HepG2 (cell line): ENCODE results near the gene HDLBP. TPM values are rescaled to one million over a fixed set of nuclear protein-coding genes. Genes with fewer than 3 reads are reported as not detected.
A peak's percentile ranks its signal among the peaks of the same experiment; 100 is the strongest.

Source experiments
- MZF1 ChIP-seq: sonication (generic); formaldehyde crosslinking; IDR thresholded peaks from 2 replicates; pipeline ENCODE4 v1.8.1; 2023; ENCODE audit warnings: mild to moderate bottlenecking, missing genetic modification reagents, borderline replicate concordance
- SYNCRIP ChIP-seq: fragments of 200-400 bp; formaldehyde crosslinking; IDR thresholded peaks from 2 replicates; pipeline ENCODE4 v1.6.1; 2018; ENCODE audit warnings: mild to moderate bottlenecking, low read depth, low read length; ENCODE audit not compliant: insufficient read depth
- ZFX ChIP-seq: sonication (generic); formaldehyde crosslinking; IDR thresholded peaks from 2 replicates; pipeline ENCODE4 v1.4.0; 2020; ENCODE audit warnings: mild to moderate bottlenecking, low read depth, missing genetic modification reagents, moderate library complexity
- ZNF180 ChIP-seq: sonication (generic); formaldehyde crosslinking; IDR thresholded peaks from 2 replicates; pipeline ENCODE4 v1.4.0; 2020; ENCODE audit warnings: low read depth, missing genetic modification reagents, borderline replicate concordance
- ZNF674 ChIP-seq: sonication (generic); formaldehyde crosslinking; IDR thresholded peaks from 2 replicates; pipeline ENCODE4 v1.5.0; 2020; ENCODE audit warnings: low read depth, mild to moderate bottlenecking, missing genetic modification reagents
- ZNF768 ChIP-seq: sonication (generic); formaldehyde crosslinking; IDR thresholded peaks from 2 replicates; pipeline ENCODE4 v1.4.0; 2020; ENCODE audit warnings: missing genetic modification reagents
- polyA plus RNA-seq, 8 experiments: library from polyadenylated mRNA; depleted of rRNA in 3 of 8; stranded (reverse) in 7 of 8; unstranded in 1 of 8; fragments of >200 nt; fragmentation: Illumina TruSeq in 4 of 8; extraction: Trizol in 4 of 8; gene quantifications; 2 replicates each; pipeline versions ENCODE4 v1.2.1 to v1.2.3, GENCODE V29; 2011 to 2016; ENCODE audit warnings: low read depth in 4 of 8, missing spikeins in 1 of 8, mixed read lengths in 1 of 8; ENCODE audit not compliant: insufficient read depth in 1 of 8
- total RNA-seq, 5 experiments: library from RNA; depleted of rRNA; stranded (reverse); fragments of >200 nt; fragmentation: Illumina TruSeq; extraction: Trizol; gene quantifications; 2 replicates each; pipeline ENCODE4 v1.2.3, GENCODE V29; 2016; ENCODE audit warnings: low read depth in 1 of 5
- TF ChIP-seq, protein P1 (sequence below): IDR thresholded peaks from 2 replicates; pipeline ENCODE4 v1.6.1; 2016; ENCODE audit warnings: mild to moderate bottlenecking
- TF ChIP-seq, protein P2 (sequence below): sonication (generic); formaldehyde crosslinking; IDR thresholded peaks from 2 replicates; pipeline ENCODE4 v1.4.0; 2020; ENCODE audit warnings: missing genetic modification reagents, borderline replicate concordance
- TF ChIP-seq, protein P3 (sequence below): sonication (generic); formaldehyde crosslinking; IDR thresholded peaks from 2 replicates; pipeline ENCODE4 v1.5.0; 2020; ENCODE audit warnings: mild to moderate bottlenecking, low read depth, missing genetic modification reagents, borderline replicate concordance
- TF ChIP-seq, protein P4 (sequence below): sonication (generic); formaldehyde crosslinking; IDR thresholded peaks from 2 replicates; pipeline ENCODE4 v1.4.0; 2020; ENCODE audit warnings: missing genetic modification reagents, borderline replicate concordance
- TF ChIP-seq, protein P5 (sequence below): sonication (generic); formaldehyde crosslinking; conservative IDR thresholded peaks from 2 replicates; pipeline ENCODE4 v1.8.0; 2022; ENCODE audit warnings: mild to moderate bottlenecking, moderate library complexity, missing genetic modification reagents
- TF ChIP-seq, protein P6 (sequence below): sonication (generic); formaldehyde crosslinking; IDR thresholded peaks from 2 replicates; pipeline ENCODE4 v1.9.0; 2022; ENCODE audit warnings: missing genetic modification reagents, mild to moderate bottlenecking, borderline replicate concordance
- TF ChIP-seq, protein P7 (sequence below): sonication (generic); formaldehyde crosslinking; conservative IDR thresholded peaks from 2 replicates; pipeline ENCODE4 v1.4.0; 2020; ENCODE audit warnings: missing genetic modification reagents

HDLBP gene
- total and polyA plus RNA-seq, 2 of the 13 experiments (the other 11 are each of a cell fraction or from before 2014, with no cell fraction given), result 464 to 707 TPM

DNA sequence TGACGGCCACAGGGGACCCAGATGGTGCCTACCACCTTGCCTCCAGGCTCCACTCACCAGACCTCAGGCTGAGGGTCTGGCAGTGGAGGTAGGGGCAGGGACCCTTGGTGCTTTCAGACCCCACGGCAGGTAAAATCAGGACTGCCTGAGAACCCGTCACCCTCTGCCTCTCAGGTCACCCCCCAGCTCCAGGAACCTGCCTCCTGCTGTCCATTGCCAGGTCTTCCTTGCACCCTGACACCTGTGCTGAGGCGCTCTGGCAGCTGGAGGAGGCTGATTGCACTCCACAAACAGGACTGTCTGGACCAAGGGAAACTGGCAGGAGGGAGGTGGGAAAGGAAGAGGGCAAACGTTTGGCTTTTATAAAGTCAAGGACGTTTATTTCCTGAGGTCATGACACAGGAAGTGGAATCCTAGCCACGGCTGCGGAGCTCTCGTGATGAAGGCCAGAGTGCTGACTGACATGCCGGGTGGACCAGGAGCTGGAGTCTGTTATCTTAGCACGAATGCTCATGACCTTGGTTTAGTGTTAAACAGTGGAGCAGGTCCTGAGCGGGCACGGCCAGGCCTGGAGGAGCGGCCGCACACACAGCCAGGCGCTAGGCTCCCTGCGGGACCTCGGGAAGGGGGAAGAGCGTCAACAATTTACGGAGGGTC lies 86.5 kb downstream of the HDLBP start (continued):
- TF ChIP-seq ZFX (CRISPR knock-in tag) (no peak; the same call in 1 of the 2 replicates), ZNF674 (CRISPR knock-in tag) (no peak), ZNF768 (CRISPR knock-in tag) (no peak; the same call in 1 of the 2 replicates), SYNCRIP (no peak), ZNF180 (CRISPR knock-in tag) (no peak), MZF1 (CRISPR knock-in tag) (no peak)
- TF ChIP-seq, protein P1, sequence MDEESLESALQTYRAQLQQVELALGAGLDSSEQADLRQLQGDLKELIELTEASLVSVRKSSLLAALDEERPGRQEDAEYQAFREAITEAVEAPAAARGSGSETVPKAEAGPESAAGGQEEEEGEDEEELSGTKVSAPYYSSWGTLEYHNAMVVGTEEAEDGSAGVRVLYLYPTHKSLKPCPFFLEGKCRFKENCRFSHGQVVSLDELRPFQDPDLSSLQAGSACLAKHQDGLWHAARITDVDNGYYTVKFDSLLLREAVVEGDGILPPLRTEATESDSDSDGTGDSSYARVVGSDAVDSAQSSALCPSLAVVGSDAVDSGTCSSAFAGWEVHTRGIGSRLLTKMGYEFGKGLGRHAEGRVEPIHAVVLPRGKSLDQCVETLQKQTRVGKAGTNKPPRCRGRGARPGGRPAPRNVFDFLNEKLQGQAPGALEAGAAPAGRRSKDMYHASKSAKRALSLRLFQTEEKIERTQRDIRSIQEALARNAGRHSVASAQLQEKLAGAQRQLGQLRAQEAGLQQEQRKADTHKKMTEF (CRISPR knock-in tag), result no peak
- TF ChIP-seq, protein P2, sequence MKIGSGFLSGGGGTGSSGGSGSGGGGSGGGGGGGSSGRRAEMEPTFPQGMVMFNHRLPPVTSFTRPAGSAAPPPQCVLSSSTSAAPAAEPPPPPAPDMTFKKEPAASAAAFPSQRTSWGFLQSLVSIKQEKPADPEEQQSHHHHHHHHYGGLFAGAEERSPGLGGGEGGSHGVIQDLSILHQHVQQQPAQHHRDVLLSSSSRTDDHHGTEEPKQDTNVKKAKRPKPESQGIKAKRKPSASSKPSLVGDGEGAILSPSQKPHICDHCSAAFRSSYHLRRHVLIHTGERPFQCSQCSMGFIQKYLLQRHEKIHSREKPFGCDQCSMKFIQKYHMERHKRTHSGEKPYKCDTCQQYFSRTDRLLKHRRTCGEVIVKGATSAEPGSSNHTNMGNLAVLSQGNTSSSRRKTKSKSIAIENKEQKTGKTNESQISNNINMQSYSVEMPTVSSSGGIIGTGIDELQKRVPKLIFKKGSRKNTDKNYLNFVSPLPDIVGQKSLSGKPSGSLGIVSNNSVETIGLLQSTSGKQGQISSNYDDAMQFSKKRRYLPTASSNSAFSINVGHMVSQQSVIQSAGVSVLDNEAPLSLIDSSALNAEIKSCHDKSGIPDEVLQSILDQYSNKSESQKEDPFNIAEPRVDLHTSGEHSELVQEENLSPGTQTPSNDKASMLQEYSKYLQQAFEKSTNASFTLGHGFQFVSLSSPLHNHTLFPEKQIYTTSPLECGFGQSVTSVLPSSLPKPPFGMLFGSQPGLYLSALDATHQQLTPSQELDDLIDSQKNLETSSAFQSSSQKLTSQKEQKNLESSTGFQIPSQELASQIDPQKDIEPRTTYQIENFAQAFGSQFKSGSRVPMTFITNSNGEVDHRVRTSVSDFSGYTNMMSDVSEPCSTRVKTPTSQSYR (CRISPR knock-in tag), result 0 out of 2 replicates have a peak, but pooled peaks have one; percentile 17
- TF ChIP-seq, protein P3, sequence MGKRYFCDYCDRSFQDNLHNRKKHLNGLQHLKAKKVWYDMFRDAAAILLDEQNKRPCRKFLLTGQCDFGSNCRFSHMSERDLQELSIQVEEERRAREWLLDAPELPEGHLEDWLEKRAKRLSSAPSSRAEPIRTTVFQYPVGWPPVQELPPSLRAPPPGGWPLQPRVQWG, result no peak
- TF ChIP-seq, protein P4, sequence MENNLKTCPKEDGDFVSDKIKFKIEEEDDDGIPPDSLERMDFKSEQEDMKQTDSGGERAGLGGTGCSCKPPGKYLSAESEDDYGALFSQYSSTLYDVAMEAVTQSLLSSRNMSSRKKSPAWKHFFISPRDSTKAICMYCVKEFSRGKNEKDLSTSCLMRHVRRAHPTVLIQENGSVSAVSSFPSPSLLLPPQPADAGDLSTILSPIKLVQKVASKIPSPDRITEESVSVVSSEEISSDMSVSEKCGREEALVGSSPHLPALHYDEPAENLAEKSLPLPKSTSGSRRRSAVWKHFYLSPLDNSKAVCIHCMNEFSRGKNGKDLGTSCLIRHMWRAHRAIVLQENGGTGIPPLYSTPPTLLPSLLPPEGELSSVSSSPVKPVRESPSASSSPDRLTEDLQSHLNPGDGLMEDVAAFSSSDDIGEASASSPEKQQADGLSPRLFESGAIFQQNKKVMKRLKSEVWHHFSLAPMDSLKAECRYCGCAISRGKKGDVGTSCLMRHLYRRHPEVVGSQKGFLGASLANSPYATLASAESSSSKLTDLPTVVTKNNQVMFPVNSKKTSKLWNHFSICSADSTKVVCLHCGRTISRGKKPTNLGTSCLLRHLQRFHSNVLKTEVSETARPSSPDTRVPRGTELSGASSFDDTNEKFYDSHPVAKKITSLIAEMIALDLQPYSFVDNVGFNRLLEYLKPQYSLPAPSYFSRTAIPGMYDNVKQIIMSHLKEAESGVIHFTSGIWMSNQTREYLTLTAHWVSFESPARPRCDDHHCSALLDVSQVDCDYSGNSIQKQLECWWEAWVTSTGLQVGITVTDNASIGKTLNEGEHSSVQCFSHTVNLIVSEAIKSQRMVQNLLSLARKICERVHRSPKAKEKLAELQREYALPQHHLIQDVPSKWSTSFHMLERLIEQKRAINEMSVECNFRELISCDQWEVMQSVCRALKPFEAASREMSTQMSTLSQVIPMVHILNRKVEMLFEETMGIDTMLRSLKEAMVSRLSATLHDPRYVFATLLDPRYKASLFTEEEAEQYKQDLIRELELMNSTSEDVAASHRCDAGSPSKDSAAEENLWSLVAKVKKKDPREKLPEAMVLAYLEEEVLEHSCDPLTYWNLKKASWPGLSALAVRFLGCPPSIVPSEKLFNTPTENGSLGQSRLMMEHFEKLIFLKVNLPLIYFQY (CRISPR knock-in tag), result no peak
- TF ChIP-seq, protein P5, sequence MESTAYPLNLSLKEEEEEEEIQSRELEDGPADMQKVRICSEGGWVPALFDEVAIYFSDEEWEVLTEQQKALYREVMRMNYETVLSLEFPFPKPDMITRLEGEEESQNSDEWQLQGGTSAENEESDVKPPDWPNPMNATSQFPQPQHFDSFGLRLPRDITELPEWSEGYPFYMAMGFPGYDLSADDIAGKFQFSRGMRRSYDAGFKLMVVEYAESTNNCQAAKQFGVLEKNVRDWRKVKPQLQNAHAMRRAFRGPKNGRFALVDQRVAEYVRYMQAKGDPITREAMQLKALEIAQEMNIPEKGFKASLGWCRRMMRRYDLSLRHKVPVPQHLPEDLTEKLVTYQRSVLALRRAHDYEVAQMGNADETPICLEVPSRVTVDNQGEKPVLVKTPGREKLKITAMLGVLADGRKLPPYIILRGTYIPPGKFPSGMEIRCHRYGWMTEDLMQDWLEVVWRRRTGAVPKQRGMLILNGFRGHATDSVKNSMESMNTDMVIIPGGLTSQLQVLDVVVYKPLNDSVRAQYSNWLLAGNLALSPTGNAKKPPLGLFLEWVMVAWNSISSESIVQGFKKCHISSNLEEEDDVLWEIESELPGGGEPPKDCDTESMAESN (CRISPR knock-in tag), result no peak
- TF ChIP-seq, protein P6, sequence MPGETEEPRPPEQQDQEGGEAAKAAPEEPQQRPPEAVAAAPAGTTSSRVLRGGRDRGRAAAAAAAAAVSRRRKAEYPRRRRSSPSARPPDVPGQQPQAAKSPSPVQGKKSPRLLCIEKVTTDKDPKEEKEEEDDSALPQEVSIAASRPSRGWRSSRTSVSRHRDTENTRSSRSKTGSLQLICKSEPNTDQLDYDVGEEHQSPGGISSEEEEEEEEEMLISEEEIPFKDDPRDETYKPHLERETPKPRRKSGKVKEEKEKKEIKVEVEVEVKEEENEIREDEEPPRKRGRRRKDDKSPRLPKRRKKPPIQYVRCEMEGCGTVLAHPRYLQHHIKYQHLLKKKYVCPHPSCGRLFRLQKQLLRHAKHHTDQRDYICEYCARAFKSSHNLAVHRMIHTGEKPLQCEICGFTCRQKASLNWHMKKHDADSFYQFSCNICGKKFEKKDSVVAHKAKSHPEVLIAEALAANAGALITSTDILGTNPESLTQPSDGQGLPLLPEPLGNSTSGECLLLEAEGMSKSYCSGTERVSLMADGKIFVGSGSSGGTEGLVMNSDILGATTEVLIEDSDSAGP, result peak; percentile 27; the same call in 1 of the 2 replicates
- TF ChIP-seq, protein P7, sequence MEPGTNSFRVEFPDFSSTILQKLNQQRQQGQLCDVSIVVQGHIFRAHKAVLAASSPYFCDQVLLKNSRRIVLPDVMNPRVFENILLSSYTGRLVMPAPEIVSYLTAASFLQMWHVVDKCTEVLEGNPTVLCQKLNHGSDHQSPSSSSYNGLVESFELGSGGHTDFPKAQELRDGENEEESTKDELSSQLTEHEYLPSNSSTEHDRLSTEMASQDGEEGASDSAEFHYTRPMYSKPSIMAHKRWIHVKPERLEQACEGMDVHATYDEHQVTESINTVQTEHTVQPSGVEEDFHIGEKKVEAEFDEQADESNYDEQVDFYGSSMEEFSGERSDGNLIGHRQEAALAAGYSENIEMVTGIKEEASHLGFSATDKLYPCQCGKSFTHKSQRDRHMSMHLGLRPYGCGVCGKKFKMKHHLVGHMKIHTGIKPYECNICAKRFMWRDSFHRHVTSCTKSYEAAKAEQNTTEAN (CRISPR knock-in tag), result no peak
